Glutamatergic neuron (in vitro differentiated cells): Measurements from ENCODE around the gene DYNC2H1. TPM values are rescaled to one million over a fixed set of nuclear protein-coding genes. Genes with fewer than 3 reads are reported as not detected.

Source experiments
- DNase-seq: peaks from one replicate; pipeline ENCODE4 v3.0.0; 2022
- H3K27ac Mint-ChIP-seq: one replicate; pipeline ENCODE4 v1.8.0; 2020; ENCODE audit warnings: mild to moderate bottlenecking, mixed read lengths, inconsistent platforms; ENCODE audit not compliant: unreplicated experiment
- H3K27me3 Mint-ChIP-seq: one replicate; pipeline ENCODE4 v1.8.0; 2020; ENCODE audit warnings: mild to moderate bottlenecking, moderate library complexity, mixed read lengths, inconsistent platforms; ENCODE audit not compliant: unreplicated experiment
- H3K36me3 Mint-ChIP-seq: one replicate; pipeline ENCODE4 v1.8.0; 2020; ENCODE audit warnings: mild to moderate bottlenecking, mixed read lengths, inconsistent platforms; ENCODE audit not compliant: unreplicated experiment
- H3K4me1 Mint-ChIP-seq: one replicate; pipeline ENCODE4 v1.8.0; 2020; ENCODE audit warnings: mild to moderate bottlenecking, low read depth, mixed read lengths, inconsistent platforms; ENCODE audit not compliant: unreplicated experiment
- H3K4me3 Mint-ChIP-seq: one replicate; pipeline ENCODE4 v1.8.0; 2020; ENCODE audit warnings: mild to moderate bottlenecking, mixed read lengths, inconsistent platforms; ENCODE audit not compliant: unreplicated experiment
- H3K9me3 Mint-ChIP-seq: one replicate; pipeline ENCODE4 v1.8.0; 2020; ENCODE audit warnings: mild to moderate bottlenecking, moderate library complexity, mixed read lengths, inconsistent platforms; ENCODE audit not compliant: unreplicated experiment
- total RNA-seq: library from RNA; stranded (reverse); fragmentation: NEBNext Ultra II Directional; extraction: Animal tissue kit (Norgen Biotek cat#: 25700); gene quantifications from one replicate; pipeline ENCODE4 v1.2.1, GENCODE V29; 2021; ENCODE audit not compliant: unreplicated experiment
- TF ChIP-seq, protein P1 (sequence below): fragments of 200-600 bp; sonication (generic); IDR thresholded peaks from one replicate; pipeline ENCODE4 v1.5.0; 2021; ENCODE audit not compliant: partially characterized antibody, unreplicated experiment

The DYNC2H1 gene
- total RNA-seq, 1 donor from 2014 or later: 9.7 TPM

DNA sequence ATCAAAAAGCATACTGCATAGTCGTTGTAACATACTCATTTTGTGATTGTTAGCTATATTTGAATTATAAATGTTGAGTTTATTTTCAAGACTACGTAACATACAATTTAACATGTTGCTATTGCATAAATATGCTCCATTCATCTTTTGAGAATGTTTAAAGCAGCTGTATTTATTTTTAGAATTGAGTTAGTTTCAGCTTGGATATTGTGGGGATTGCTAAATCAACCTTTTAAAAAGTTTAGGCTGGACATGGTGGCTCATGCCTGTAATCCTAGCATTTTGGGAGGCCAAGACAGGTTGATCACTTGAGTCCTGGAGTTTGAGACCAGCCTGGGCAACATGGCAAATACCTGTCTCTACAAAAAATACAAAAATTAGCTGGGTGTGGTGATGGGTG, 288.1 kb downstream of the DYNC2H1 start:
- Mint-ChIP-seq H3K4me3 (no peak overlapping the region), H3K4me1 (no peaks in the 10 kb centered on the region), H3K9me3 (no peaks in the 10 kb centered on the region), H3K27ac (no peak overlapping the region), H3K27me3 (no peaks in the 10 kb centered on the region), H3K36me3 (no peaks in the 10 kb centered on the region)
- DNase-seq: no peak
- TF ChIP-seq, protein P1, sequence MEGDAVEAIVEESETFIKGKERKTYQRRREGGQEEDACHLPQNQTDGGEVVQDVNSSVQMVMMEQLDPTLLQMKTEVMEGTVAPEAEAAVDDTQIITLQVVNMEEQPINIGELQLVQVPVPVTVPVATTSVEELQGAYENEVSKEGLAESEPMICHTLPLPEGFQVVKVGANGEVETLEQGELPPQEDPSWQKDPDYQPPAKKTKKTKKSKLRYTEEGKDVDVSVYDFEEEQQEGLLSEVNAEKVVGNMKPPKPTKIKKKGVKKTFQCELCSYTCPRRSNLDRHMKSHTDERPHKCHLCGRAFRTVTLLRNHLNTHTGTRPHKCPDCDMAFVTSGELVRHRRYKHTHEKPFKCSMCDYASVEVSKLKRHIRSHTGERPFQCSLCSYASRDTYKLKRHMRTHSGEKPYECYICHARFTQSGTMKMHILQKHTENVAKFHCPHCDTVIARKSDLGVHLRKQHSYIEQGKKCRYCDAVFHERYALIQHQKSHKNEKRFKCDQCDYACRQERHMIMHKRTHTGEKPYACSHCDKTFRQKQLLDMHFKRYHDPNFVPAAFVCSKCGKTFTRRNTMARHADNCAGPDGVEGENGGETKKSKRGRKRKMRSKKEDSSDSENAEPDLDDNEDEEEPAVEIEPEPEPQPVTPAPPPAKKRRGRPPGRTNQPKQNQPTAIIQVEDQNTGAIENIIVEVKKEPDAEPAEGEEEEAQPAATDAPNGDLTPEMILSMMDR: no peak

DNA sequence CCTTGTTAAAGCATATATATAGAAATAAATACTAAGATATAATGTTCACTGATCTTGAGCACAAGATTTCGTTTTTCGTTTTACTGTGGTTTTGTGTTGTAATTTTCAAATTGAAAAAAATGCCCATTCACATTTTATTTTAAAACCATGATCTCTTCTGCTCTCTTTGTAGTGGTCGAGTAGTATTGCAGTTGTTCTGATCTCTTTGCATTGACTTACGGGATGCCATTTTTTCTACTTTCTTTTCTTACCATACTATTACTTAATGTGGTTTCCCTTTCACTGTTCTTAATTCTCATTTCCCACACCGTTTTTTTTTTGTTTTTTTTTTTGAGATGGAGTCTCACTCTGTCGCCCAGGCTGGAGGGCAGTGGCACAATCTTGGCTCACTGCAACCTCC, 289.6 kb downstream of the DYNC2H1 start:
- no peaks in the 10 kb centered on the region for H3K4me1 Mint-ChIP-seq
- no peaks in the 10 kb centered on the region for H3K36me3 Mint-ChIP-seq
- H3K27me3 Mint-ChIP-seq: no peaks in the 10 kb centered on the region
- no peak overlapping the region for H3K27ac Mint-ChIP-seq
- no peak overlapping the region for H3K4me3 Mint-ChIP-seq
- DNase-seq: no peak
- TF ChIP-seq, protein P1: no peak
- no peaks in the 10 kb centered on the region for H3K9me3 Mint-ChIP-seq

DNA sequence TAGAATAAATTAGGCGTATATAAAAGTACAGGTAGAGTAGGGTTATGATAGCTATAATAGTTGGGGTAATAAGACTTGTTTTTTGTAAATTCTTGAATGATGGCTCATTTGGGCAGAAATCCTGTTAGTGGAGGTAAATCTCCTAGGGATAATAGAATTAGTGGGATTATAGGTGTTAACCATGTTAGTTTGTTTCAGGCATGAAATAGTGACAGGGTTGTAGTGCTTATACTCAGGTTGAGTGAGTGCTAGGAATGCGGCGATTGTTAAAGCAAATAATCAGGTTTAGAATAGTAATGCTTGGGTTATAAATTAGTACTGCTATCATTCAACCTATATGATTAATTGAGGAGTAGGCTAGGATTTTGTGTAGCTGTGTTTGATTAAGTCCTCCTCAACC, 297.1 kb downstream of the DYNC2H1 start:
- no peak for DNase-seq
- Mint-ChIP-seq H3K27ac (no peak overlapping the region), H3K9me3 (no peaks in the 10 kb centered on the region), H3K27me3 (no peaks in the 10 kb centered on the region), H3K36me3 (no peaks in the 10 kb centered on the region), H3K4me3 (no peak overlapping the region), H3K4me1 (no peaks in the 10 kb centered on the region)
- TF ChIP-seq, protein P1: no peak

DNA sequence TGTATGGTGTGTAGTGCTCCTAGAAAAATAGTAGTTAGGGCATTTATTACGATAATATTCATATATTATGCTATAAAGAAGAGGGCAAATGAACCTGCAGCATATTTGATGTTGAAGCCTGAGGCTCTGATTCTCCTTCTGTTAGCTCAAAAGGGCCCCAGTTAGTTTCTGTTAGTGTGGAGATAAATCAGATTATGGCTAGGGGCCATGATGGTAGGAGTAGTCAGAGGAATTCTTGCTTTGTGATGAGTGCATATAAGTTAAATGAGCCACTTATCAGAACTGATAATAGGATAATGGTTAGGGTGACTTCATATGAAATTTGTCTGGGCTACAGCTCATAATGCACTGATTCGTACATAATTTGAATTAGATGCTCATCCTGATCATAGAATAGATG, 298.4 kb downstream of the DYNC2H1 start:
- no peaks in the 10 kb centered on the region for H3K9me3 Mint-ChIP-seq
- TF ChIP-seq, protein P1: no peak

DNA sequence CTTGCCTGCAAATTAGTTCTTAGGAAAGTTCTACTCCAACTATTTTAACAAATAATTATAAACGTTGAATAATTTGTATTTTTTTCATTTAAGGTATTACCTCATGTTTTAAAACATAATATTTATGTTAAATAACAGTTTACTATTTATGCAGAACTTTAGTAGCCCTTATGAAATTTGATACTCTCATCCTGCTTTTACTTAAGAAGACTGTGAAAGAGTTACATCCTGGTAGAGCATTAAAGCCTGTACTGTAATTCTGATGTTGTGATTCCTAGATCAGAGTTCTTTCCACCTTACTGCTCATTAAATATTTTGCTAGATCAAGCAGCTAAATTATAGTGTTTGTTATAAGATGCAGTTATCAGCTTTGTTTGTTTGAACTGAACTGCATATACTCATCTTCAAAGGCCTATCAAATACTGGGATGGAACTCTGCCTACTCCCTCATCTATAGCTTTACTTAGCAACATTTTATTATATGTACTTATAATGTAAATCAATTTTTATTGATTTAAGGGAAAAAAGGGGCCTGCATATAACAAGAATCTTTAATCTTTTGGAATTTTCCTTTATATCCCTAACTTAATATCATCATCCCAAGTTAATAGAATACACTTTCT, 304.2 kb downstream of the DYNC2H1 start:
- DNase-seq: no peak
- Mint-ChIP-seq H3K9me3 (no peaks in the 10 kb centered on the region), H3K4me1 (no peaks in the 10 kb centered on the region), H3K4me3 (no peak overlapping the region), H3K27ac (no peak overlapping the region), H3K36me3 (no peaks in the 10 kb centered on the region), H3K27me3 (no peaks in the 10 kb centered on the region)
- TF ChIP-seq, protein P1: no peak

More for the DNA sequence above, 298.4 kb downstream of the DYNC2H1 start:
- Mint-ChIP-seq H3K4me3 (no peak overlapping the region), H3K4me1 (no peaks in the 10 kb centered on the region), H3K27me3 (no peaks in the 10 kb centered on the region), H3K36me3 (no peaks in the 10 kb centered on the region), H3K27ac (no peak overlapping the region)
- no peak for DNase-seq
